ENCODE results near the gene FGGY. TPM values are rescaled to one million over a fixed set of nuclear protein-coding genes. Genes with fewer than 3 reads are reported as not detected.

FGGY gene
- total RNA-seq, 4 donors from 2014 or later: 23.3 to 26.4 (median 25.3) TPM

DNA sequence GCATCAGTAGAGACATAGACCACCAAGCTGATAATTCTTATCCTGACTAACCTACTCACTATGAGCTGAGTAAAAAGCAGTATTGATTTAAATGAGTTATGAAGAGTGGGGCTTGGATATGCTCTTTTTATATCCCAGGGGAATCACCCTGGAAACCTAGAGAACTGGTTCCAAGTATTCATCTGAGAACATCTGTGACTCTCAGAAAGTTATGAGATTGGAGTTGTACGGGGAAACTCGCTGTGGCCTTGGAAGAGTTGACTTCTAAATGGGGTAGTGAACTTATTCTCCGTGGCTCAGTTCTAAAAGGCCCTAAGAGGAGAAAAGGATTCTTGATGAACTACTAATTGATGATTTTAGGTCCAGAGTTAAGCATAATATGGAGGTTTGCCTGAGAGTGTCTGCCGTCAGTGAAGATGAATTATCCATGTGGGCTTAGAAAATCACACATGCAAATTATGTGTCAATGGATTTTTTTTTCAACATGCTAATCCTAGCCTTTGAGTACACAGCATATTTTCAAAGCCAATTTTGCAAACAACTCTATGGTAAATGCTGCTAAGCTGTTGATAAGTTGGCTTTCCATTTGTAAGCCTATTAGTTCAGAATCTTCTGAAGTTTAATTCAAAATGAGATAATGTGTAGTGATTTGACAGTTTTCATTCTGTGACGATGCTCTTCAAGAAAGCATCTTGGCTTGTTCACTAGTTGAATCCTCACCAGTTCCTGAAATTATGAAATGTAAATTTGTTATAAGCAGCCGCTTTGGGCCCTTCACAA is 122.7 kb downstream of the FGGY start:
- WGBS: 77% methylated on average over 6 of the region's 6 CpGs
- TF ChIP-seq CTCF (IDR thresholded peaks at IDR 0.05) (no peak), EP300 (IDR thresholded peaks at IDR 0.05) (no peak), POLR2A (IDR thresholded peaks at IDR 0.05; ENCODE audit: low read depth) (no peak), POLR2AphosphoS5 (IDR thresholded peaks at IDR 0.05) (no peak)

DNA sequence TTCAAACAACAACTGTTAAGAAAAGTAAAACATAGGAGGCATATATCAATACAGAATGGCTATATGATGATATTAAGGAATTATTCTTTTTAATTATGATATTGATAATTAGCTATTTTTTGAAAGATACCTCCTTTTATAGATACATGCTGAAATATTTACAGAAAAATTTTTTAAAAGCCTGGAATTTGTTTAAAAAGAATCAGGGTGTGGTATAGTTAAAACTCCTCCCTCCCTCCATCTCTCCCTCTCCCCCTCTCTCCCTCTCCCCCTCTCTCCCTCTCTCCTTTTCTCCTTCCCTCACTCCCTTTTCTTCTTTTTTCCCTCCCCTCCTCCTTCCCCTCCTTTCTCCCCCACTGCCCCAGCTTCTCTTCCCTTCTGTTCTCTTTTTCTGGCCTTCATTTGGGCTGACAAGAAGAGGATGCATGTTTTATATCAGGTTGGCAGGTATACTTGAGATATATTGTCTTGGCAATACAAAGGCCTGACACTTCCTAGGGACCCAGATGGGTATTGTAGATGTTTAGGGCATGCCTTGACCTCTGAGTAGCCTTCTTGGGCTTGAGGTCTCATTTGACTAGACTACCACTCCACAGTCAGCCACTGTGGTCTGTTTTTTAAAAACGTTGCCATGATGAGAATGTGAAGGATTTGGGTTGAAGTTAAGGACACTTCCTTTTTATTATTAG is 124.5 kb downstream of the FGGY start:
- H3K4me1 ChIP-seq: peaks cover 16 to 43% (median 36%) of the 10 kb centered on the region in 4 donors
- WGBS: 30% methylated on average over 1 of the region's 1 CpG
- TF ChIP-seq POLR2AphosphoS5 (IDR thresholded peaks at IDR 0.05) (no peak), EP300 (IDR thresholded peaks at IDR 0.05) (no peak), POLR2A (IDR thresholded peaks at IDR 0.05; ENCODE audit: low read depth) (no peak), CTCF (IDR thresholded peaks at IDR 0.05) (no peak)

More for the DNA sequence above, 122.7 kb downstream of the FGGY start:
- no peaks in the 10 kb centered on the region for H3K9me3 ChIP-seq
- H3K27me3 ChIP-seq: no peaks in the 10 kb centered on the region
- no peak for DNase-seq (ENCODE audit: extremely low spot score)
- peaks cover 16 to 43% (median 36%) of the 10 kb centered on the region in 4 donors for H3K4me1 ChIP-seq
- no peak overlapping the region for H3K4me3 ChIP-seq
- intact Hi-C loops (cut with DNase I): no loop called here
- H3K27ac ChIP-seq (replicated peaks in 1 of 4): no peak overlapping the region
- H3K36me3 ChIP-seq: no peaks in the 10 kb centered on the region

DNA sequence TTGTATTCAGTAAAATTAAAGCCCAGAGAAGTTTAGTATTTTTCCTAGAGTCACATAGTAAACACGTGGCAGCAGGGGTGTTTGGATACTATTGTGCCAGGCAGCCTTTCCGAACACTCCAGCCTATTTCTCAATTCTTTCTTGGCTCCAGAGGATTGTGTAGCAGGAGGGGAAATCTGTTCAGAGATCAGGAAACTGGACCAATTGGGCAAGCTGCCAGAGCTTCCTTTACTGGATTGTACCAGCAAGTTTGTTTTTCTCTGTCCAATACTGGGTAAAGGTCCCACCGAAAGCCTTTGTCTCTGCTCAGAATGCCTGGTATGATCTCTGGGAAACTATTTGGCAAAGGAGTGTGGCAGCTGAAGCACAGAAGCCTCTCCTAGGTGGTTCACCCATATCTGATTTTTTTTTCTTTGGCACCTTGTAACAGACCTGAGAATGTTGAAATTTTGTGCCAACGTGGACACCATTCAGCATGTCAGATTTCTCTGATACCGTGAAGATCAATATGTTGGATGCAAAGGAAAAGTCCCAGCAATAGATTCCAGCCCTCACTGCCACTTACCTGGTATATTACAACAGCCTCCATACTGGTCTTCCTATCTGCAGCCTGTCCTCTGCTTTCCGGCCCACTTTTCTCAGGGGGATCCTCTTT is 126.2 kb downstream of the FGGY start:
- intact Hi-C loops (cut with DNase I): no loop called here
- 44% methylated on average over 6 of the region's 6 CpGs for WGBS
- H3K27me3 ChIP-seq: no peaks in the 10 kb centered on the region
- H3K36me3 ChIP-seq: no peaks in the 10 kb centered on the region
- H3K9me3 ChIP-seq: no peaks in the 10 kb centered on the region
- peak overlapping the region; percentile 28 to 68 (median 50) for H3K27ac ChIP-seq (replicated peaks in 1 of 4)
- H3K4me1 ChIP-seq: peaks cover 16 to 42% (median 36%) of the 10 kb centered on the region in 4 donors
- H3K4me3 ChIP-seq: no peak overlapping the region
- peak; percentile 93 for DNase-seq (ENCODE audit: extremely low spot score)
- TF ChIP-seq POLR2AphosphoS5 (IDR thresholded peaks at IDR 0.05): peak; percentile 49 to 65
- TF ChIP-seq POLR2A (IDR thresholded peaks at IDR 0.05; ENCODE audit: low read depth): no peak

More for the DNA sequence above, 124.5 kb downstream of the FGGY start:
- intact Hi-C loops (cut with DNase I): no loop called here
- no peak for DNase-seq (ENCODE audit: extremely low spot score)
- no peak overlapping the region for H3K4me3 ChIP-seq
- H3K27ac ChIP-seq (replicated peaks in 1 of 4): no peak overlapping the region
- no peaks in the 10 kb centered on the region for H3K36me3 ChIP-seq
- no peaks in the 10 kb centered on the region for H3K9me3 ChIP-seq
- H3K27me3 ChIP-seq: no peaks in the 10 kb centered on the region

DNA sequence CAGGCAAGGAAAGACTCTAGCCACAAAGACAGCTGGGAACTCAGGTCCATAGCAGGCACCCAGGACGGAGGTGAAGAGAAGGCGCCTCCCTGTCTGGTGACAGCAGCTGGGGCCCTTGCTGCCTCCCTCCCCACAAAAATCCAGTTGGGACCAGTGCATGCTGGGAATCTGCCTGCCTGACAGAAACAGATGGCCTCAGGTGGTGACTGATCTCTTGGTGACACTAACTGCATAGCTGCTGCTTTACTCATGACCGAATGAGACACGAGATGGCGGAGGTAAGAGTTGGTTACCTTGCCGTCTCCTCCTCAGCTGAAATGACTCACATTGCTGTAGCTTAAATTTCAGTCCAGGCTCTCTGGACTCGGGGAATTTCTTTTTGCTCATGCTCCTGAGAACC is 130.3 kb downstream of the FGGY start:
- Histone ChIP-seq H3K9me3 (no peaks in the 10 kb centered on the region), H3K4me3 (no peak overlapping the region), H3K27me3 (no peaks in the 10 kb centered on the region), H3K27ac (replicated peaks in 1 of 4) (no peak overlapping the region), H3K36me3 (no peaks in the 10 kb centered on the region), H3K4me1 (peaks cover 10 to 27% (median 17%) of the 10 kb centered on the region in 4 donors)
- TF ChIP-seq CTCF (IDR thresholded peaks at IDR 0.05) (no peak), POLR2A (IDR thresholded peaks at IDR 0.05; ENCODE audit: low read depth) (no peak), EP300 (IDR thresholded peaks at IDR 0.05) (no peak), POLR2AphosphoS5 (IDR thresholded peaks at IDR 0.05) (no peak)
- 81% methylated on average over 6 of the region's 7 CpGs for WGBS
- intact Hi-C loops (cut with DNase I): no loop called here
- no peak for DNase-seq (ENCODE audit: extremely low spot score)

DNA sequence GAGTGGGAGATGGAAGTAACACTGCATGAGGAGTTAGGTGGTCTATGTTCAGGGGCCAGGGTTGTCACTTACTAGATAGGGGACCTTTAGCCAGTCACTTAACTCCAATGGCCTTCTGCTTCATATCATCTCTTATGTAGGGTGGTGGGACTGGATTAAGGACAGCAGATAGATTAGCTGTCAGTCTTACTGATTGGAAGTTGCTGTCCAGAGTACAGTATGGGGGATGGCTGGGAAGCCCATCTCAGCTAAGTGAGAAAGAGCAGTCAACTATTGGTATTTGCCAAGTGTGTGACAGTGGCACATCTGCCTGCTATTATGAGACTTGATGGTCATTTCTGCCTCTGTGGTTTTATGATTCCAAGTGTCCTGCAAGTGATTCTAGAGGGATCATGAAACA is 130.9 kb downstream of the FGGY start:
- no peak for DNase-seq (ENCODE audit: extremely low spot score)
- intact Hi-C loops (cut with DNase I): no loop called here
- no peaks in the 10 kb centered on the region for H3K9me3 ChIP-seq
- no peak overlapping the region for H3K27ac ChIP-seq (replicated peaks in 1 of 4)
- H3K27me3 ChIP-seq: no peaks in the 10 kb centered on the region
- peaks cover 3 to 20% (median 10%) of the 10 kb centered on the region in 4 donors for H3K4me1 ChIP-seq
- H3K4me3 ChIP-seq: no peak overlapping the region
- no peaks in the 10 kb centered on the region for H3K36me3 ChIP-seq
- no peak for TF ChIP-seq CTCF (IDR thresholded peaks at IDR 0.05)
- TF ChIP-seq POLR2A (IDR thresholded peaks at IDR 0.05; ENCODE audit: low read depth): no peak
- TF ChIP-seq EP300 (IDR thresholded peaks at IDR 0.05): no peak
- TF ChIP-seq POLR2AphosphoS5 (IDR thresholded peaks at IDR 0.05): no peak

All from esophagus muscularis mucosa (tissue), 4 donors.